Neural progenitor cell (in vitro differentiated cells): ENCODE results near the gene SLC16A4. TPM values are rescaled to one million over a fixed set of nuclear protein-coding genes. Genes with fewer than 3 reads are reported as not detected.
"Not testable (repeated sequence)": the region's sequence is repeated elsewhere in the genome, so short reads cannot be mapped to it uniquely, and the experiment has no call there.

ENCODE experiments used
- DNase-seq: peaks from one replicate; pipeline ENCODE4 v3.0.0-alpha.2; 2016; ENCODE audit warnings: low spot score
- H2AFZ ChIP-seq: fragments of 200-600 bp; sonication (generic); replicated peaks from 2 replicates; pipeline ENCODE4 v1.6.1; 2016; ENCODE audit warnings: antibody characterized with exemption
- H3F3A ChIP-seq: fragments of 200-600 bp; sonication (generic); 2 replicates; pipeline ENCODE4 v1.6.1; 2016; ENCODE audit warnings: antibody characterized with exemption, low read depth
- H3K27ac ChIP-seq: fragments of 200-600 bp; sonication (generic); 2 replicates; pipeline ENCODE4 v1.5.1; 2016; ENCODE audit warnings: mild to moderate bottlenecking
- H3K27me3 ChIP-seq: fragments of 200-600 bp; sonication (generic); 2 replicates; pipeline ENCODE4 v1.6.1; 2016; ENCODE audit warnings: mild to moderate bottlenecking, moderate library complexity
- H3K36me3 ChIP-seq: fragments of 200-600 bp; sonication (generic); 2 replicates; pipeline ENCODE4 v1.5.1; 2016
- H3K4me1 ChIP-seq: fragments of 200-600 bp; sonication (generic); 2 replicates; pipeline ENCODE4 v1.6.1; 2016; ENCODE audit warnings: mixed run types
- H3K4me2 ChIP-seq: fragments of 200-600 bp; sonication (generic); 2 replicates; pipeline ENCODE4 v1.6.1; 2016
- H3K4me3 ChIP-seq: fragments of 200-600 bp; sonication (generic); 2 replicates; pipeline ENCODE4 v1.5.1; 2016
- H3K79me2 ChIP-seq: fragments of 200-600 bp; sonication (generic); 2 replicates; pipeline ENCODE4 v1.6.1; 2016; ENCODE audit warnings: low read depth
- H3K9ac ChIP-seq: fragments of 200-600 bp; sonication (generic); 2 replicates; pipeline ENCODE4 v1.6.1; 2016
- H3K9me3 ChIP-seq: fragments of 200-600 bp; sonication (generic); 2 replicates; pipeline ENCODE4 v1.5.1; 2016; ENCODE audit warnings: low read depth
- H4K20me1 ChIP-seq: fragments of 200-600 bp; sonication (generic); 2 replicates; pipeline ENCODE4 v1.6.1; 2016; ENCODE audit warnings: low read depth
- H3K27ac Mint-ChIP-seq: 3 replicates; pipeline ENCODE4 v1.8.0; 2021; ENCODE audit warnings: mixed read lengths
- H3K27me3 Mint-ChIP-seq: 2 replicates; pipeline ENCODE4 v1.8.0; 2022; ENCODE audit warnings: low read depth, mild to moderate bottlenecking, inconsistent platforms, moderate library complexity, mixed read lengths; ENCODE audit not compliant: insufficient read depth
- H3K36me3 Mint-ChIP-seq: 3 replicates; pipeline ENCODE4 v1.8.0; 2021; ENCODE audit warnings: mixed read lengths
- H3K4me1 Mint-ChIP-seq: 3 replicates; pipeline ENCODE4 v1.8.0; 2021; ENCODE audit warnings: mixed read lengths
- H3K4me3 Mint-ChIP-seq: 3 replicates; pipeline ENCODE4 v1.8.0; 2021; ENCODE audit warnings: mild to moderate bottlenecking, moderate library complexity, mixed read lengths
- H3K9me3 Mint-ChIP-seq: 3 replicates; pipeline ENCODE4 v1.8.0; 2020; ENCODE audit warnings: mixed read lengths
- CTCF ChIP-seq: fragments of 200-600 bp; sonication (generic); IDR thresholded peaks from 2 replicates; pipeline ENCODE4 v1.5.1; 2017; ENCODE audit warnings: antibody characterized with exemption, mild to moderate bottlenecking
- EZH2 ChIP-seq: fragments of 200-600 bp; sonication (generic); IDR thresholded peaks from 2 replicates; pipeline ENCODE4 v1.6.1; 2017; ENCODE audit warnings: antibody characterized with exemption, mild to moderate bottlenecking, moderate library complexity
- EZH2phosphoT487 ChIP-seq: fragments of 200-600 bp; sonication (generic); IDR thresholded peaks from 2 replicates; pipeline ENCODE4 v1.6.1; 2017; ENCODE audit warnings: antibody characterized with exemption
- total RNA-seq: library from RNA; depleted of rRNA; stranded (reverse); fragments of >200 nt; gene quantifications from 2 replicates; pipeline ENCODE4 v1.2.3, GENCODE V29; 2015; ENCODE audit warnings: low replicate concordance

Gene SLC16A4
- total RNA-seq, 1 donor from 2014 or later = 0.56 TPM

DNA sequence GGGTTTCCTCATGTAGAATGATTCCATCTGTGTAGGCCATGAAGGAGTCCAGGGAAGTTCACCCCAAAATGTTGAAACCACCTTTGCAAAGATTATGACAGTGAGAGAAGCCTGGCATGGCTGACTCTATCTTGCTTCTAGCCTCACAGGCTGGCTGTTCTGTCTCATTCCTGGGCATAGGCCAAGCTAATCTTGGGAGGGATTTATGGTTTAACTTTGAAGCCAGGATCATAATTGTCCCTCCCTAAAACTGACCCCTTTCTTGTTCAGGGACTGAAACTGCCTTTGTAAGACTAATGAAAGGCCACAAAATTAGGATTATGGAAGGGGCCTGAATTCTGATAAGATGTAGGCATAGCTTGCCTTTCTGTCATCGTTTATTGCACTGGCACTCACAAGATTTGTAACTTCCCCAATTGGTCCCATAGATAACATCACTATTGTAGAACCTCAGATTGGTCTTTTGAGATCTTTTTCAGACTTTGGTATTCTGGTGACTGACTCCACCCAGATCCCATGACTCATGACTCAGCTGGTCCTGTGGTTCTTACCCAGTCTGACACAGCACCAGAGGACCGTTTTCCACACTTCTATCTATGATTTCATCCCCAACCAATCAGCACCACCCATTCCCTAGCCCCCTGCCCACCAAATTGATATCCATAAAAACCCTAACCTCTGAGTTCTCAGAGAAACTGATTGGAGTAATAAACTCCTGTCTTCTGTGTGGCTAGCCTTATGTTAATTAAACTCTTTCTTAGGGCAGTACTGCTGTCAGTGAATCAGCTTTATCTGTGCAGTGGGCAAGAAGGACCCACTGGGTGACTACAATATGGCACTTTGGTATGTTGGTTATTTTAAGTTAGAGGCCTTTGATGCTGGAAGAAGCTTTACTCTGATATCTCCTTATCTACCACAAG, 30.3 kb upstream of the SLC16A4 start:
- Histone ChIP-seq H3K9me3 (no peaks in the 10 kb centered on the region), H3K9ac (no peak overlapping the region), H3K4me2 (no peak overlapping the region), H3K4me3 (no peak overlapping the region), H3K36me3 (no peaks in the 10 kb centered on the region), H3K27me3 (no peaks in the 10 kb centered on the region), H3K4me1 (no peaks in the 10 kb centered on the region), H3F3A (no peaks in the 10 kb centered on the region), H3K27ac (no peak overlapping the region), H2AFZ (no peak overlapping the region), H4K20me1 (no peaks in the 10 kb centered on the region), H3K79me2 (no peaks in the 10 kb centered on the region)
- no peak for DNase-seq
- Mint-ChIP-seq H3K27ac (no peak overlapping the region), H3K4me3 (no peak overlapping the region), H3K36me3 (no peaks in the 10 kb centered on the region), H3K4me1 (no peaks in the 10 kb centered on the region), H3K9me3 (no peaks in the 10 kb centered on the region), H3K27me3 (no peaks in the 10 kb centered on the region)
- no peak for TF ChIP-seq EZH2
- TF ChIP-seq EZH2phosphoT487 = no peak
- no peak for TF ChIP-seq CTCF

DNA sequence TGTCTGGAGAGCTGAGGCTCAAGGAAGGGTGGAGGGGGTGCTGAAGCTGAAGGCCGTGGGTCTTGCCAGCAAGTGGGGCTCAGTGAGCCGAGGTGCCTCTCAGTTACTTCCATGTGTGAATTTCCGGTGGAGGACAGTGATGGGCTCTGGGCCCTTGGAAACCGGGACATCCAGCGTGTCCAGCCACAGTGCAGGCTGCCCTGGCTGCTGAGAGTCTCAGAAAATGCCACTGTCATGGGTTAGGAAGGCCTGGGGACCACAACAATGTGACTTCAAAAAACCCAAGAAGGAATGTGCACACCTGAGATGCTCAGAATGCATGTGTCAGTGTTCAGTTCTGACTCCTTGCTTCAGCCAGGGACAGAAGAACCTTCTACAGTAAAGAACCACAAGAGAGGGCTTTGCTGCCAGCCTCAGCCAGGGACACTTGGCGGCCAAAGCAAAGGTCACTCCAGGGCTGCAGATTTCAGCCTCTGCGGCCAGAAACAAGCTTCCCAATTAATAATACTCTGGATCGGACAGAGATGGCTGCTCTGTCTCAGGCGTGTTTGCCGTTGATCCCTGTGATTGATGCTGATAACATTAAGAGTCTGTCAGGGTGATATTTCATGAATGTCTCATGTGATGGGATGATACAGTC, 29.3 kb upstream of the SLC16A4 start:
- H3K9ac ChIP-seq = no peak overlapping the region
- Mint-ChIP-seq H3K9me3 (no peaks in the 10 kb centered on the region), H3K4me1 (no peaks in the 10 kb centered on the region), H3K36me3 (no peaks in the 10 kb centered on the region), H3K27me3 (no peaks in the 10 kb centered on the region), H3K27ac (no peak overlapping the region), H3K4me3 (no peak overlapping the region)
- no peaks in the 10 kb centered on the region for H3K36me3 ChIP-seq
- no peak overlapping the region for H3K27ac ChIP-seq
- DNase-seq = no peak
- no peaks in the 10 kb centered on the region for H4K20me1 ChIP-seq
- TF ChIP-seq EZH2phosphoT487 = no peak
- TF ChIP-seq CTCF = no peak
- no peak for TF ChIP-seq EZH2
- no peaks in the 10 kb centered on the region for H3K79me2 ChIP-seq
- no peaks in the 10 kb centered on the region for H3K9me3 ChIP-seq
- no peak overlapping the region for H3K4me3 ChIP-seq
- no peak overlapping the region for H2AFZ ChIP-seq
- no peaks in the 10 kb centered on the region for H3K4me1 ChIP-seq
- H3K27me3 ChIP-seq = no peaks in the 10 kb centered on the region
- no peaks in the 10 kb centered on the region for H3F3A ChIP-seq
- H3K4me2 ChIP-seq = no peak overlapping the region

DNA sequence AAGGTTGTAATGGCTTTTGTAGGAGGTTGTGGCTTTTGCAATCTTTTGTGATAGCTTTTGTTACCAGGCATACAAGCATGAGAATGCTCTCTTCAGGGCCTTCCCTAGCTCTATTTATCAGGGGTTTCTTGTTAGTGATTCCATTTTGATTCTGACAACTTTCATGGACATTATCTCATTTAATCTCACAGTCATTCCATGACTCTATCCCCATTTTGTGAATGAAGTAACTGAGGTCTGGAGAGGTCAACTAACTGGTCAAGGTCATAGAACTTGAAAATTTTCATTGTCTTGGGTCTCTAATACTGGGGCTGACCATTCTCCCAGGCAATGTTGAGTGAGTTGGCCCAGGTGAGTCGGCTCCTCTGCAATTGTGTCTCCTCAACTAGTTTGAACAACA, 27.9 kb upstream of the SLC16A4 start:
- Histone ChIP-seq H3K9me3 (no peaks in the 10 kb centered on the region), H3K4me2 (no peak overlapping the region), H3K9ac (no peak overlapping the region), H3K79me2 (no peaks in the 10 kb centered on the region), H3K36me3 (no peaks in the 10 kb centered on the region), H3K27ac (no peak overlapping the region), H3K4me3 (no peak overlapping the region), H4K20me1 (no peaks in the 10 kb centered on the region), H3K4me1 (no peaks in the 10 kb centered on the region), H3F3A (no peaks in the 10 kb centered on the region), H3K27me3 (no peaks in the 10 kb centered on the region), H2AFZ (no peak overlapping the region)
- no peak overlapping the region for H3K27ac Mint-ChIP-seq
- no peaks in the 10 kb centered on the region for H3K36me3 Mint-ChIP-seq
- TF ChIP-seq CTCF = no peak
- TF ChIP-seq EZH2 = no peak
- no peak for TF ChIP-seq EZH2phosphoT487
- H3K4me1 Mint-ChIP-seq = no peaks in the 10 kb centered on the region
- no peak overlapping the region for H3K4me3 Mint-ChIP-seq
- DNase-seq = no peak
- H3K9me3 Mint-ChIP-seq = no peaks in the 10 kb centered on the region
- H3K27me3 Mint-ChIP-seq = no peaks in the 10 kb centered on the region

DNA sequence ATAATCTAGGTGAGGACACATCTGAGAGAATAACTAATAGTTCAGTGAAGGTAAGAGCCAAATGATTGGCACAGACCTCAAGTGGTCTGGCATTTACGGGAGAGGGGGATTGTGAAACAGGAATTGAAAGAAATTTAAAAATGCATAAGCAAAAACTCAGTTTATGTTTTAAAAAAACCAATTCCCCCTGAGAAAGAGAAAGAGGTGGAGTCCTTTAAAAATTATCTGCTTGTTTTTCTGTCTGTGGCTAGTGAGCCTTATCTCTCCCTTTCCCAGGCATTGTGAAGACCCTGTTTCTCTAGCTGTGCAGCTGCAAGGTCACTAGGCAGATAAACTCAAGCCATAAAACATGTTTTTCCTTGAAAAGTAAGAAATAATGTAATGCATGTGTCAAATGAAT, 22.2 kb upstream of the SLC16A4 start:
- not testable (repeated sequence) for H3F3A ChIP-seq, H3K27ac Mint-ChIP-seq, H3K27ac ChIP-seq, DNase-seq, H3K27me3 ChIP-seq, H4K20me1 ChIP-seq, H3K9ac ChIP-seq, H3K36me3 ChIP-seq, H3K36me3 Mint-ChIP-seq, H2AFZ ChIP-seq, H3K4me3 ChIP-seq, H3K4me2 ChIP-seq, H3K79me2 ChIP-seq, H3K4me3 Mint-ChIP-seq, H3K27me3 Mint-ChIP-seq, H3K9me3 Mint-ChIP-seq, H3K9me3 ChIP-seq, H3K4me1 ChIP-seq, H3K4me1 Mint-ChIP-seq
